CD4-positive, alpha-beta T cell (primary cell): ENCODE results near the gene ELK1. TPM values are rescaled to one million over a fixed set of nuclear protein-coding genes. Genes with fewer than 3 reads are reported as not detected.

ENCODE experiments used
- ATAC-seq: fragments of 200-7000 bp; cut with Tn5 transposase; one replicate; pipeline ENCODE4 v1.10.0; 2022; ENCODE audit warnings: mild to moderate bottlenecking; ENCODE audit not compliant: poor library complexity
- CTCF ChIA-PET: fragments of 350-600 bp; sonication (Branson Sonifier 250); formaldehyde crosslinking; loops from one replicate; lab custom pipeline; 2021; ENCODE audit warnings: antibody characterized with exemption, inconsistent platforms; lab: Charles Lee
- POLR2A ChIA-PET: fragments of 350-600 bp; sonication (Branson Sonifier 250); formaldehyde crosslinking; loops from one replicate; lab custom pipeline; 2021; ENCODE audit warnings: antibody characterized with exemption, inconsistent platforms; lab: Charles Lee
- DNase-seq, 14 experiments: peaks; one replicate each; pipeline ENCODE4 v3.0.0-alpha.2; 2013 to 2020; ENCODE audit warnings: mixed read lengths in 2 of 14
- H3K27ac ChIP-seq, 2 donors: one replicate each; pipeline versions ENCODE4 v1.5.1 to v1.7.0; 2013; ENCODE audit warnings: low read length in 2 of 2, low read depth in 1 of 2, mild to moderate bottlenecking in 1 of 2
- H3K27me3 ChIP-seq, 2 experiments: 1 replicate in 1 of 2; 2 replicates in 1 of 2; pipeline versions ENCODE4 v1.6.1 to v1.7.0; 2013; ENCODE audit warnings: low read length in 2 of 2, control low read depth in 1 of 2, mild to moderate bottlenecking in 1 of 2, moderate library complexity in 1 of 2; ENCODE audit not compliant: insufficient read depth in 2 of 2, control insufficient read depth in 1 of 2
- H3K36me3 ChIP-seq: one replicate; pipeline ENCODE4 v1.6.1; 2013; ENCODE audit warnings: low read length, control low read depth; ENCODE audit not compliant: insufficient read depth
- H3K4me1 ChIP-seq: one replicate; pipeline ENCODE4 v1.6.1; 2013; ENCODE audit warnings: low read length, control low read depth; ENCODE audit not compliant: insufficient read depth
- H3K4me3 ChIP-seq: one replicate; pipeline ENCODE4 v1.5.1; 2013; ENCODE audit warnings: mild to moderate bottlenecking, low read length, moderate library complexity
- H3K9me3 ChIP-seq, 2 experiments: 1 replicate in 1 of 2; 2 replicates in 1 of 2; pipeline versions ENCODE4 v1.6.1 to v1.7.0; 2013; ENCODE audit warnings: low read length in 2 of 2, mild to moderate bottlenecking in 2 of 2, control low read depth in 1 of 2, moderate library complexity in 1 of 2; ENCODE audit not compliant: control insufficient read depth in 1 of 2, insufficient read depth in 1 of 2
- H3K27ac Mint-ChIP-seq: one replicate; pipeline ENCODE4 v1.8.0; 2020; ENCODE audit warnings: mixed read lengths
- H3K27me3 Mint-ChIP-seq: one replicate; pipeline ENCODE4 v1.8.0; 2021; ENCODE audit warnings: mixed read lengths
- H3K36me3 Mint-ChIP-seq: one replicate; pipeline ENCODE4 v1.8.0; 2021; ENCODE audit warnings: low read depth, mixed read lengths
- H3K4me1 Mint-ChIP-seq: one replicate; pipeline ENCODE4 v1.8.0; 2021; ENCODE audit warnings: low read depth, mixed read lengths
- H3K4me3 Mint-ChIP-seq: one replicate; pipeline ENCODE4 v1.8.0; 2020; ENCODE audit warnings: mild to moderate bottlenecking, mixed read lengths
- H3K9me3 Mint-ChIP-seq: one replicate; pipeline ENCODE4 v1.8.0; 2020; ENCODE audit warnings: mixed read lengths
- CTCF ChIP-seq: fragments of 200-600 bp; IDR thresholded peaks from one replicate; pipeline ENCODE4 v1.8.0; 2022; ENCODE audit warnings: antibody characterized with exemption, mild to moderate bottlenecking
- intact Hi-C, 2 experiments: fragments of 100-400 bp; cut with DNase I in 1 of 2; cut with micrococcal nuclease in 1 of 2; formaldehyde crosslinking; loops; one replicate each; pipeline versions ENCODE4 v1.15.1 to v1.9.0; 2023 to 2025; cut with DNase I, micrococcal nuclease
- total RNA-seq, 174 experiments: library from RNA in 2 of 174; stranded (reverse) in 2 of 174; gene quantifications; one replicate each; pipeline ENCODE4 v1.2.3 and lab custom pipeline; 2021 to 2026

Gene ELK1
- total RNA-seq, 2 experiments from 2014 or later = 38.9 to 40.5 TPM

DNA sequence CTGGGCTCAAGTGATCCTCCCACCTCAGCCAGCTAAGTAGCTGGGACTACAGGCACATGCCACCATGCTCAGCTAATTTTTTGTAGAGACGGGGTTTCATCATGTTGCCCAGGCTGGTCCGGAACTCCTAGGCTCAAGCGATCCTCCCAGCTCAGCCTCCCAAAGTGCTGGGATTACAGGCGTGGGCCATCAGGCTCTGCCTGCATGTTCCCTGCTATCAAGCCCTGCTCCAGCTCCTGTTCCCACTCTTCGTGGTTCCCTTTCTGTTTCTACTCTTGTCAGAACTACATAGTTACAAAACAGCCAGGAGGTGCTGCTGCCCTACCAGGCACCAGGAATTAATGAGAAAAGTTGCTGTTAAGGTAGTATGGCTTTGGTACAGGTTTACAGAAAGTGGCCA lies 59.4 kb downstream of the ELK1 start:
- no peaks in the 10 kb centered on the region for H3K9me3 Mint-ChIP-seq
- DNase-seq (no peak), ATAC-seq (no peak)
- H3K4me1 Mint-ChIP-seq = peaks cover 12% of the 10 kb centered on the region
- H3K27ac Mint-ChIP-seq = no peak overlapping the region
- CTCF ChIA-PET = no interaction called here
- no peaks in the 10 kb centered on the region for H3K27me3 Mint-ChIP-seq
- H3K4me3 Mint-ChIP-seq = no peak overlapping the region
- no peak overlapping the region for H3K27ac ChIP-seq
- no peaks in the 10 kb centered on the region for H3K9me3 ChIP-seq
- H3K36me3 Mint-ChIP-seq = peaks cover 4% of the 10 kb centered on the region
- peaks cover 6% of the 10 kb centered on the region for H3K4me1 ChIP-seq
- H3K36me3 ChIP-seq = no peaks in the 10 kb centered on the region
- intact Hi-C loops = no loop called here
- no peak overlapping the region for H3K4me3 ChIP-seq
- POLR2A ChIA-PET = no interaction called here
- no peaks in the 10 kb centered on the region for H3K27me3 ChIP-seq
- TF ChIP-seq CTCF = no peak

DNA sequence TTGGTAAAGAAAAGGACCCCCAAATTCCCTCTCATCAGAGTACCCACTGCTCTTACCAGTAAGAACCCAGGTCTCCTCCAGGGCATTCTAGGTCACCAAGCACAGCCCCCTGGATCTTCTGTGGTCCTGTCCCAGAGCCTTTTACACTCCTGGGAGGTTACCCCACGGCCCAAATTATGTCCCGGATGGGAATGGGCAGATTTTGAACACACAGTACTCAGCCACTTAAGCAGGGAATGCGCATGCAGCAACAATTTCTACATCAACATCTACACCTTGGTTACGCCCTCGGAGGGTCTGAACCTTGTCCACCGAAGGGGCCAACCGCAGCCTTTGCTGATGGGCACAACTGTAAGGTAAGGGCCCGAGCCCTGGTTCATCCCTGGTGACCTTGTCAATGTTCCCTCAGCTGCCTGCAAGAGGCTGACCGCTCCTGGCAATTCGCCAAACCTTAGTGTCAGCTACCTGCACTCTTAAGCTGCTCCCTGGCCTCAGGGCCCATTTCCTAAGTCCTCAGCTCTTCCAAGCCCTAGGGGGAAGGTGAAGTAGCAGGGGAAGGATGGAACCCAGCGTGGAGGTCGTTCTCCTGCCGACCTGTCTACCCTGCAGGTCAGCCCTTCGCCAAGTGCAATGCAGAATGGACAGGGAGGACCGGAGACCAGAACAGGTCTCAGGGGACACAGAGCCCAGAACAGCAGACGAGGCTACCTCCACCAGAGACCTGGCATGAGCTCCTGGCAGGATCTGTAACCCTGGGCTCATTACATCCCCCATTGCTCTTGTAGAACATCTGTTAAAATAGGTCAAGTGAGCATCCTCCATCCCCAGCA lies 62.2 kb downstream of the ELK1 start:
- H3K27ac Mint-ChIP-seq = no peak overlapping the region
- ATAC-seq (no peak), DNase-seq (no peak)
- Histone ChIP-seq H3K27me3 (no peaks in the 10 kb centered on the region), H3K27ac (no peak overlapping the region), H3K9me3 (no peaks in the 10 kb centered on the region), H3K36me3 (peaks cover 6% of the 10 kb centered on the region), H3K4me3 (no peak overlapping the region), H3K4me1 (peaks cover 8% of the 10 kb centered on the region)
- peaks cover 10% of the 10 kb centered on the region for H3K4me1 Mint-ChIP-seq
- H3K4me3 Mint-ChIP-seq = no peak overlapping the region
- no peaks in the 10 kb centered on the region for H3K9me3 Mint-ChIP-seq
- TF ChIP-seq CTCF = no peak
- intact Hi-C loops = no loop called here
- POLR2A ChIA-PET = no interaction called here
- CTCF ChIA-PET = no interaction called here
- peaks cover 5% of the 10 kb centered on the region for H3K36me3 Mint-ChIP-seq
- no peaks in the 10 kb centered on the region for H3K27me3 Mint-ChIP-seq

- intact Hi-C loops = no loop called here
- ChIA-PET CTCF (no interaction called here), POLR2A (no interaction called here)
- no peaks in the 10 kb centered on the region for H3K27me3 ChIP-seq
- peaks cover 6% of the 10 kb centered on the region for H3K36me3 ChIP-seq
- no peak overlapping the region for H3K4me3 ChIP-seq
- H3K9me3 ChIP-seq = no peaks in the 10 kb centered on the region
- Mint-ChIP-seq H3K36me3 (peaks cover 5% of the 10 kb centered on the region), H3K4me3 (no peak overlapping the region), H3K27me3 (no peaks in the 10 kb centered on the region), H3K9me3 (no peaks in the 10 kb centered on the region), H3K4me1 (peaks cover 14% of the 10 kb centered on the region), H3K27ac (no peak overlapping the region)
- TF ChIP-seq CTCF = no peak
- DNase-seq (no peak), ATAC-seq (no peak)
- no peak overlapping the region for H3K27ac ChIP-seq
- H3K4me1 ChIP-seq = peaks cover 16% of the 10 kb centered on the region
Measured at GRCh38 chrX:47587091-47587891, 63.1 kb downstream of the ELK1 start.
